Measurements from ENCODE around the gene STUB1.

DNA sequence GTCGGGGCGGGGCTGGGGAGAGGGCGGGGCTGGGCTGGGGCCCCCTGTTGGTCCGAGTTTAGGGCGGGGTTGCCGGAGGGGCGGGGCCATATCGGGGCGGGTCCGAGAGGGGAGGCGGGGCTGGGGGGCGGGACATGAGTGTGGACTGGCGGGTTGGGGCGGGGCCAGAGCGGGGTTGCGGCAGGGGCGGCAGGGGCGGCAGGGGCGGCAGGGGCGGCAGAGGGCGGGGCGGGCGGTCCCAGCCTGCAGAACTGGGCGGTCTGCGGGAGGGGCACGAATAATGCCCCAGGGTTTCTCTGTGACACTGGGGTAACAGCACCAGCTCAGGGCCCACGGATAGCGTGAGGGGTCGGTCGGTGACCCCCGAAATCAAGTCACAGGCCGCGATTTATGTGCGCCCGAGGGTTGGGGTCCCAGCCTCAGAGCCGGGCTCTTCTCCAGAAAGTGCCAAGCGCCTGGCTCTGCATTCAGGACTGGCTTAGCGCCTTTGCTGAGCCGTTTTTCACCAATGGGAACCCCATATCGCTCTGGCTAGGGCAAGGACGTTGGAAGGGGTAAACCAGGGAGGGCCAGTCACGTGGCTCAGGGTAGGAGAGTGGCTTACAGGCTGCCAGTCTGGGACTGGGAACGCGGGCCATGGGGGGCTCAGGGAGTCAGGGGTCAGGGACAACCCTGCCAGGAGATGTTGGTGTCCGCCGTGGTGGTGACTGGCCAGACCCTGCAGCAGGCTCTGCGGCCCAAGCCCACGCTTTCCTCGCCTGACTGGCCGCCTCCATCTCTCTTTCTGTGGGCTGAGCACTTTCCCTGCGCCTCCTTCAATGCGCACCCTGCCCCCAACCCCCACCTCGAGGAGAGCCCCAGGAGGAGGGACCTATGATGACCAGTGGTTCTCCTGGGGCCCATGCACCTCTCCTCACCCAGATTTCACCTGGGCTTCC, 42.9 kb upstream of the STUB1 start:
- TF ChIP-seq YY1 (IDR thresholded peaks at IDR 0.05; ENCODE audit: insufficient read depth, insufficient read length) (no peak), SUZ12 (IDR thresholded peaks at IDR 0.05; ENCODE audit: extremely low read depth, insufficient read depth, insufficient read length) (no peak), ZNF274 (IDR thresholded peaks at IDR 0.05; ENCODE audit: low read depth, low read length) (no peak)

All from NT2/D1 (cell line).